Right cardiac atrium (tissue), 5 donors: ENCODE results near the gene PNMA5. TPM values are rescaled to one million over a fixed set of nuclear protein-coding genes. Genes with fewer than 3 reads are reported as not detected.

Experiments
- polyA plus RNA-seq: library from polyadenylated mRNA; stranded (reverse); fragments of 200-250 nt; gene quantifications from one replicate; pipeline ENCODE4 v1.2.3, GENCODE V29; 2013
- total RNA-seq, 4 donors: library from RNA; stranded (reverse); fragmentation: NEBNext Ultra II Directional; extraction: Animal tissue kit (Norgen Biotek cat#: 25700); gene quantifications; one replicate each; pipeline ENCODE4 v1.2.1, GENCODE V29; 2021
- donor health status: healthy with polysubstance abuse.
- donor health status: DM: no; HTN: yes; CAD: no.
- donor health status: DM: no; HTN: no; CAD: no.
- donor health status: DM: no; HTN: yes; CAD: no; lungs with severe emphysema.
- donor health status: DM: yes; HTN: yes; CAD: no.

PNMA5 gene
- total and polyA plus RNA-seq, 5 donors: 0.12 TPM; not detected in 4

Other genes with a start within 250 kb of the PNMA5 start
- gene MAGEA2, start 240.3 kb downstream of the PNMA5 start, total RNA-seq: not detected
- not detected for gene MAGEA2, start 240.3 kb downstream of the PNMA5 start, polyA plus RNA-seq
- not detected for gene CSAG3, start 234.9 kb downstream of the PNMA5 start, total RNA-seq
- not detected for gene CSAG3, start 234.9 kb downstream of the PNMA5 start, polyA plus RNA-seq
- not detected for gene MAGEA6, start 224.4 kb downstream of the PNMA5 start, total RNA-seq
- gene MAGEA6, start 224.4 kb downstream of the PNMA5 start, polyA plus RNA-seq: not detected
- gene CETN2, start 163.4 kb downstream of the PNMA5 start, total RNA-seq: 10 to 100 TPM; 25.0 to 29.5 (median 27.7) TPM
- 50.3 TPM for gene CETN2, start 163.4 kb downstream of the PNMA5 start, polyA plus RNA-seq
- gene NSDHL, start 163.1 kb downstream of the PNMA5 start, total RNA-seq: 10 to 100 TPM; 24.9 to 31.5 (median 27.9) TPM
- gene NSDHL, start 163.1 kb downstream of the PNMA5 start, polyA plus RNA-seq: 33.1 TPM
- gene ZNF185, start 96.0 kb downstream of the PNMA5 start, total RNA-seq: 1 to 10 TPM; 1.4 to 2.4 (median 1.4) TPM
- gene ZNF185, start 96.0 kb downstream of the PNMA5 start, polyA plus RNA-seq: 0.86 TPM
- gene PNMA3, start 62.4 kb upstream of the PNMA5 start, total RNA-seq: 1 to 10 TPM in 3 of 4 donors, under 1 TPM in 1; 0.95 to 3.1 (median 3.0) TPM
- gene PNMA3, start 62.4 kb upstream of the PNMA5 start, polyA plus RNA-seq: 3.2 TPM
- 1 to 10 TPM; 1.3 to 2.9 (median 2.3) TPM for gene PNMA6A, start 78.3 kb upstream of the PNMA5 start, total RNA-seq
- gene PNMA6A, start 78.3 kb upstream of the PNMA5 start, polyA plus RNA-seq: 3.6 TPM
- gene MAGEA1, start 185.2 kb upstream of the PNMA5 start, total RNA-seq: not detected
- gene MAGEA1, start 185.2 kb upstream of the PNMA5 start, polyA plus RNA-seq: not detected